ENCODE results near the gene MFSD12.

DNA sequence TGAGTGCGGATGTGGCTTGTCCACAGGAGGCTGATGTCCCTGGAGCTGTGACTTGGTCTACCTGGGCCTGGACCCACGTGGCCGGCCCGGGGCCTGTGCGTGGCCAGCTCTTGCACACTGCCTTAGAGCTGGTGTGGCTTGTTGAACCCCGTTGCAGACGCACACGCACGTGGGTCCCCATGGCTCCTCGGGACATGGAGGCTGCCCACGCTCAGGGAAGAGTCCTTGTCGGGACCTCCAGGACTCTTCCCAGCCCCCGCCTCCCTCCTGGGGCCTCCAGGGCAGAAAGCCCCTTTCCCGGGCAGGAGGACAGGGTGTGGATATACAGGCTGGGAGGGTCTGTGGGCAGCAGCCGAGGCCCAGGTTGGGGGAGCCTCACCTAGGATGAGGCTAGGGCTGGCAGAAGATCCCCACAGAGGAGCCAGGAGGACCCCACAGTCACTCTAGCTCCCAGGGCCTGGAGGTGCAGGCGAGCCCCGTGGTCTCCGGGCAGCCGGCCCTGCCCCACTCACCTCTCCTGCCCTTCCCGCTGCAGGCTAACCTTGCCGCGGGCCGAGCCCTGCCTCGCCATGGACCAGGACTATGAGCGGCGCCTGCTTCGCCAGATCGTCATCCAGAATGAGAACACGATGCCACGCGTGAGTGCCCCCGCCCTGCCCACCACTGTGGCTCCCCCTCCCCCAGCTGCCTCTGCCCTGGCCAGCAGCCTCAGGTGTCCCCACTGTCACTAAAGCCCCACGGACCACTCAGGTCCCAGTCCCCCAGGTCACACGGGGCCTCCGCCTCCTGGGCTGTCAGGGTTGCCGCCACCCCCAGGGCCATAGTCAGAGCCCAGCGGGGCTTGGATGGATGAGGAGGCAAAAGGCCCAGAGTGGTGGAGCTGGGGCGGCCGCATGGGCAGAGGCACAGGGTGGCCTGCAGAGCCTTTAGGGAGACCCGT is 34.7 kb downstream of the MFSD12 start:
- TF ChIP-seq POLR2A (IDR thresholded peaks at IDR 0.05; ENCODE audit: extremely low read depth, insufficient read length) (no peak), CTCF (IDR thresholded peaks at IDR 0.05; ENCODE audit: low read depth, low read length) (no peak)
